ENCODE measurements around the gene PKD2.

- TF ChIP-seq POLR2A (IDR thresholded peaks at IDR 0.05; ENCODE audit: low read length) = no peak
- no peak for TF ChIP-seq GATA1 (IDR thresholded peaks at IDR 0.05; ENCODE audit: low read depth, low read length)
Measured at GRCh38 chr4:87977521-87978278, 29.7 kb upstream of the PKD2 start.

Measured in erythroblast (primary cell).